ENCODE results near the gene CDK6. TPM values are rescaled to one million over a fixed set of nuclear protein-coding genes. Genes with fewer than 3 reads are reported as not detected.

The CDK6 gene
- total and polyA plus RNA-seq, 9 of the 15 experiments (the other 6 are each of a cell fraction or from before 2014, with no cell fraction given): 7.6 to 109 (median 44.4) TPM

DNA sequence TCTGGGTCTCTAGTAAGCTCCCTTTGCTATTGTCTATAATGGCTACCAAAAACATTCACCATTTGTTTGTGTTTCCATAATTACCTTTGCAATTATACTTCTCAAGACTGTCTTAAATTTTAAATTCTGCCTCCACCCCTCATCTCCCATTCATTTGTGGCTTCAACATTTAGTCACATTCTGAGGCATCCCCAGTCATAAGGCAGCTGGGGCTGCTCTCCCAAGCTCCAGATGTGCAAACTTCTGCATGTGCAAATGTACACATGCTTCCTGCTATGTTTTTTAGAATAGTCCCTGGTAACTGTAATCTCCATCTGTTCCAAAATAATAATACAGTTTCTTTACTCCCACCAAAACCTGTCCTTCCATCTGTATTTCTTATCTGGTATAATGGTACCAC lies 97.3 kb downstream of the CDK6 start:
- TF ChIP-seq HMG20B (CRISPR knock-in tag; IDR thresholded peaks at IDR 0.05): no peak
- no peak for TF ChIP-seq BRCA1 (IDR thresholded peaks at IDR 0.05)
- TF ChIP-seq BRCA1 (CRISPR knock-in tag; IDR thresholded peaks at IDR 0.05): no peak
- ATAC-seq: no peak
- no peak overlapping the region for H3K27ac ChIP-seq (ENCODE audit: extremely low read depth, low read depth, low read length)

DNA sequence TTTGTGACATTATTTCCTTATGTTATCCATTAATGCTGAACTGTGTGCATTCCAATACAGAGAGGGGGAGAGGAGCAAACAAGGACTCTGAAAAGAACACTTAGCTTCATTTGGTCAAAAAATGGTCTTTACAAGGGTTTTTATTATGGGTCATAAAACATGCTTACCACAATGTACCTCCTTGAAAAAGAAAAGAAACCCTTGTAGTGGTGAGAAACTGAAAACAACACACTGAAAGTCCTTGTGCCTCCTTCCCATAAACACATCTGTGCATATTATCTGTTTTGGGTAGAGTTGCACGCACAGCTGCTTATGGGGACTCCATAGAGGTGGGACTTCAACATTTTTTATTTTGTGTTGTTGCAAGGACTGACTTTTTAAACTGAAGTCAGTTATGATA lies 98.7 kb downstream of the CDK6 start:
- H3K9ac ChIP-seq (ENCODE audit: insufficient read depth in 1 of 2, low read depth in 2 of 2, low read length in 2 of 2): no peak overlapping the region
- peaks cover 35% of the 10 kb centered on the region; the same call in 2 of the 3 replicates for H3K79me2 ChIP-seq (ENCODE audit: control insufficient read depth, insufficient read depth, low read length)
- BruUV-seq (replicated peaks): no TSS peak
- no peak overlapping the region for H3K27ac ChIP-seq (ENCODE audit: extremely low read depth, low read depth, low read length)
- TF ChIP-seq, protein P1, sequence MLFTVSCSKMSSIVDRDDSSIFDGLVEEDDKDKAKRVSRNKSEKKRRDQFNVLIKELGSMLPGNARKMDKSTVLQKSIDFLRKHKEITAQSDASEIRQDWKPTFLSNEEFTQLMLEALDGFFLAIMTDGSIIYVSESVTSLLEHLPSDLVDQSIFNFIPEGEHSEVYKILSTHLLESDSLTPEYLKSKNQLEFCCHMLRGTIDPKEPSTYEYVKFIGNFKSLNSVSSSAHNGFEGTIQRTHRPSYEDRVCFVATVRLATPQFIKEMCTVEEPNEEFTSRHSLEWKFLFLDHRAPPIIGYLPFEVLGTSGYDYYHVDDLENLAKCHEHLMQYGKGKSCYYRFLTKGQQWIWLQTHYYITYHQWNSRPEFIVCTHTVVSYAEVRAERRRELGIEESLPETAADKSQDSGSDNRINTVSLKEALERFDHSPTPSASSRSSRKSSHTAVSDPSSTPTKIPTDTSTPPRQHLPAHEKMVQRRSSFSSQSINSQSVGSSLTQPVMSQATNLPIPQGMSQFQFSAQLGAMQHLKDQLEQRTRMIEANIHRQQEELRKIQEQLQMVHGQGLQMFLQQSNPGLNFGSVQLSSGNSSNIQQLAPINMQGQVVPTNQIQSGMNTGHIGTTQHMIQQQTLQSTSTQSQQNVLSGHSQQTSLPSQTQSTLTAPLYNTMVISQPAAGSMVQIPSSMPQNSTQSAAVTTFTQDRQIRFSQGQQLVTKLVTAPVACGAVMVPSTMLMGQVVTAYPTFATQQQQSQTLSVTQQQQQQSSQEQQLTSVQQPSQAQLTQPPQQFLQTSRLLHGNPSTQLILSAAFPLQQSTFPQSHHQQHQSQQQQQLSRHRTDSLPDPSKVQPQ (CRISPR knock-in tag; IDR thresholded peaks at IDR 0.05; ENCODE audit: borderline replicate concordance): no peak
- TF ChIP-seq KDM5B (IDR thresholded peaks at IDR 0.05; ENCODE audit: insufficient replicate concordance, low read depth, low read length) (no peak), KDM4B (IDR thresholded peaks at IDR 0.05; ENCODE audit: borderline replicate concordance in 2 of 2, low read depth in 1 of 2) (no peak), KDM2B (CRISPR knock-in tag; IDR thresholded peaks at IDR 0.05) (no peak), PTBP1 (IDR thresholded peaks at IDR 0.05; ENCODE audit: low read depth, low read length) (no peak), TCF3 (CRISPR knock-in tag; IDR thresholded peaks at IDR 0.05) (no peak), STAG1 (CRISPR knock-in tag; IDR thresholded peaks at IDR 0.05; ENCODE audit: borderline replicate concordance) (no peak), ZNF764 (CRISPR knock-in tag; IDR thresholded peaks at IDR 0.05; ENCODE audit: low read depth) (no peak), ELF2 (CRISPR knock-in tag; IDR thresholded peaks at IDR 0.05) (no peak)
- H3K36me3 ChIP-seq (ENCODE audit: control insufficient read depth, insufficient read depth, low read length): peaks cover 7% of the 10 kb centered on the region; the same call in 2 of the 3 replicates
- H2AFZ ChIP-seq (ENCODE audit: low read depth, low read length): no peak overlapping the region
- no peak for DNase-seq (ENCODE audit: extremely low read depth in 1 of 4, low spot score in 3 of 4)
- H3K9me3 ChIP-seq (replicated peaks; ENCODE audit: control insufficient read depth, insufficient read depth, low read depth, low read length): no peaks in the 10 kb centered on the region
- H3K4me1 ChIP-seq (replicated peaks in 1 of 2; ENCODE audit: control insufficient read depth in 2 of 2, insufficient read depth in 2 of 2, low read length in 2 of 2): peaks cover 0 to 2% of the 10 kb centered on the region in 2 experiments; a peak in 1 of 5 replicates
- intact Hi-C loops (cut with micrococcal nuclease) (no loop called here), in situ Hi-C loops (cut with MboI) (no loop called here)
- H4K20me1 ChIP-seq (replicated peaks; ENCODE audit: control insufficient read depth, insufficient read depth, low read length): no peaks in the 10 kb centered on the region
- no peaks in the 10 kb centered on the region for H3K9me1 ChIP-seq (ENCODE audit: control insufficient read depth, insufficient read depth, low read length)
- POLR2A ChIA-PET: no interaction called here
- H3K27me3 ChIP-seq (ENCODE audit: control insufficient read depth in 2 of 2, insufficient read depth in 2 of 2, low read length in 2 of 2): no peaks in the 10 kb centered on the region
- no peak overlapping the region for H3K4me3 ChIP-seq
- 89% methylated on average over 1 of the region's 1 CpG for WGBS (ENCODE audit: insufficient coverage, low coverage, missing lambda C conversion rate)
- no peak for FAIRE-seq
- CTCF ChIA-PET (ENCODE audit: low intra/inter-chr PET ratio): no interaction called here
- H3K4me2 ChIP-seq (ENCODE audit: insufficient read depth, low read length): no peak overlapping the region
- ATAC-seq: no peak

More for the DNA sequence above, 97.3 kb downstream of the CDK6 start:
- Histone ChIP-seq H3K4me3 (no peak overlapping the region), H3K9ac (ENCODE audit: insufficient read depth in 1 of 2, low read depth in 2 of 2, low read length in 2 of 2) (no peak overlapping the region), H4K20me1 (replicated peaks; ENCODE audit: control insufficient read depth, insufficient read depth, low read length) (no peaks in the 10 kb centered on the region), H3K4me2 (ENCODE audit: insufficient read depth, low read length) (no peak overlapping the region), H3K36me3 (ENCODE audit: control insufficient read depth, insufficient read depth, low read length) (peaks cover 7% of the 10 kb centered on the region; the same call in 2 of the 3 replicates), H3K79me2 (ENCODE audit: control insufficient read depth, insufficient read depth, low read length) (peaks cover 39% of the 10 kb centered on the region), H3K9me1 (ENCODE audit: control insufficient read depth, insufficient read depth, low read length) (no peaks in the 10 kb centered on the region), H3K4me1 (replicated peaks in 1 of 2; ENCODE audit: control insufficient read depth in 2 of 2, insufficient read depth in 2 of 2, low read length in 2 of 2) (no peaks in the 10 kb centered on the region), H3K27me3 (ENCODE audit: control insufficient read depth in 2 of 2, insufficient read depth in 2 of 2, low read length in 2 of 2) (no peaks in the 10 kb centered on the region), H3K9me3 (replicated peaks; ENCODE audit: control insufficient read depth, insufficient read depth, low read depth, low read length) (no peaks in the 10 kb centered on the region), H2AFZ (ENCODE audit: low read depth, low read length) (no peak overlapping the region)
- in situ Hi-C loops (cut with MboI): no loop called here
- DNase-seq (ENCODE audit: extremely low read depth in 1 of 4, low spot score in 3 of 4) (no peak), FAIRE-seq (no peak)
- no TSS peak for BruUV-seq (replicated peaks)
- ChIA-PET CTCF (ENCODE audit: low intra/inter-chr PET ratio) (no interaction called here), POLR2A (no interaction called here)
- intact Hi-C loops (cut with micrococcal nuclease): no loop called here

Measured in K562 (cell line).